ENCODE measurements around the gene HHIPL1. TPM values are rescaled to one million over a fixed set of nuclear protein-coding genes. Genes with fewer than 3 reads are reported as not detected.

The HHIPL1 gene
- total RNA-seq, 1 experiment from 2014 or later, result 0.06 TPM

- Histone ChIP-seq H3K36me3 (ENCODE audit: insufficient read depth, low read length, poor library complexity, severe bottlenecking) (no peaks in the 10 kb centered on the region), H3K27ac (ENCODE audit: low read depth, low read length, poor library complexity, severe bottlenecking) (no peak overlapping the region), H3K4me1 (ENCODE audit: insufficient read depth, low read length, poor library complexity, severe bottlenecking) (peaks cover 5% of the 10 kb centered on the region), H3K9me3 (ENCODE audit: low read depth, low read length, poor library complexity, severe bottlenecking) (no peaks in the 10 kb centered on the region), H3K27me3 (replicated peaks; ENCODE audit: insufficient read depth, low read depth, low read length, poor library complexity) (no peaks in the 10 kb centered on the region), H3K4me3 (ENCODE audit: low read depth, low read length, poor library complexity, severe bottlenecking) (no peak overlapping the region)
- intact Hi-C loops (cut with micrococcal nuclease; ENCODE audit: unreplicated experiment), result loop anchor here (10.0 kb wide), 1 partner anchor 230 kb away; no protein-coding TSS in a partner anchor
- CTCF ChIA-PET, result no interaction called here
- no TSS peak for BruUV-seq (replicated peaks)
- no peak for DNase-seq (ENCODE audit: low spot score)
- TF ChIP-seq, protein P1, sequence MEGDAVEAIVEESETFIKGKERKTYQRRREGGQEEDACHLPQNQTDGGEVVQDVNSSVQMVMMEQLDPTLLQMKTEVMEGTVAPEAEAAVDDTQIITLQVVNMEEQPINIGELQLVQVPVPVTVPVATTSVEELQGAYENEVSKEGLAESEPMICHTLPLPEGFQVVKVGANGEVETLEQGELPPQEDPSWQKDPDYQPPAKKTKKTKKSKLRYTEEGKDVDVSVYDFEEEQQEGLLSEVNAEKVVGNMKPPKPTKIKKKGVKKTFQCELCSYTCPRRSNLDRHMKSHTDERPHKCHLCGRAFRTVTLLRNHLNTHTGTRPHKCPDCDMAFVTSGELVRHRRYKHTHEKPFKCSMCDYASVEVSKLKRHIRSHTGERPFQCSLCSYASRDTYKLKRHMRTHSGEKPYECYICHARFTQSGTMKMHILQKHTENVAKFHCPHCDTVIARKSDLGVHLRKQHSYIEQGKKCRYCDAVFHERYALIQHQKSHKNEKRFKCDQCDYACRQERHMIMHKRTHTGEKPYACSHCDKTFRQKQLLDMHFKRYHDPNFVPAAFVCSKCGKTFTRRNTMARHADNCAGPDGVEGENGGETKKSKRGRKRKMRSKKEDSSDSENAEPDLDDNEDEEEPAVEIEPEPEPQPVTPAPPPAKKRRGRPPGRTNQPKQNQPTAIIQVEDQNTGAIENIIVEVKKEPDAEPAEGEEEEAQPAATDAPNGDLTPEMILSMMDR (conservative IDR thresholded peaks at IDR 0.05; ENCODE audit: low read depth, low read length), result no peak
- TF ChIP-seq EZH2 (IDR thresholded peaks at IDR 0.05; ENCODE audit: borderline replicate concordance, low read depth, low read length, poor library complexity, severe bottlenecking), result no peak
- POLR2A ChIA-PET (ENCODE audit: low non-redundant PET), result no interaction called here
These were observed 20.0 kb upstream of the HHIPL1 start for GRCh38 chr14:99624971-99625370.

GRCh38 chr14:99625476-99625875 lies 19.5 kb upstream of the HHIPL1 start:
- TF ChIP-seq, protein P1 (conservative IDR thresholded peaks at IDR 0.05; ENCODE audit: low read depth, low read length), result no peak
- no peak for TF ChIP-seq EZH2 (IDR thresholded peaks at IDR 0.05; ENCODE audit: borderline replicate concordance, low read depth, low read length, poor library complexity, severe bottlenecking)
- no TSS peak for BruUV-seq (replicated peaks)
- Histone ChIP-seq H3K9me3 (ENCODE audit: low read depth, low read length, poor library complexity, severe bottlenecking) (no peaks in the 10 kb centered on the region), H3K4me3 (ENCODE audit: low read depth, low read length, poor library complexity, severe bottlenecking) (no peak overlapping the region), H3K4me1 (ENCODE audit: insufficient read depth, low read length, poor library complexity, severe bottlenecking) (peaks cover 5% of the 10 kb centered on the region), H3K27me3 (replicated peaks; ENCODE audit: insufficient read depth, low read depth, low read length, poor library complexity) (no peaks in the 10 kb centered on the region), H3K27ac (ENCODE audit: low read depth, low read length, poor library complexity, severe bottlenecking) (no peak overlapping the region), H3K36me3 (ENCODE audit: insufficient read depth, low read length, poor library complexity, severe bottlenecking) (no peaks in the 10 kb centered on the region)
- no peak for DNase-seq (ENCODE audit: low spot score)
- CTCF ChIA-PET, result no interaction called here
- POLR2A ChIA-PET (ENCODE audit: low non-redundant PET), result no interaction called here
- intact Hi-C loops (cut with micrococcal nuclease; ENCODE audit: unreplicated experiment), result loop anchor here (10.0 kb wide), 1 partner anchor 231 kb away; no protein-coding TSS in a partner anchor

DNA sequence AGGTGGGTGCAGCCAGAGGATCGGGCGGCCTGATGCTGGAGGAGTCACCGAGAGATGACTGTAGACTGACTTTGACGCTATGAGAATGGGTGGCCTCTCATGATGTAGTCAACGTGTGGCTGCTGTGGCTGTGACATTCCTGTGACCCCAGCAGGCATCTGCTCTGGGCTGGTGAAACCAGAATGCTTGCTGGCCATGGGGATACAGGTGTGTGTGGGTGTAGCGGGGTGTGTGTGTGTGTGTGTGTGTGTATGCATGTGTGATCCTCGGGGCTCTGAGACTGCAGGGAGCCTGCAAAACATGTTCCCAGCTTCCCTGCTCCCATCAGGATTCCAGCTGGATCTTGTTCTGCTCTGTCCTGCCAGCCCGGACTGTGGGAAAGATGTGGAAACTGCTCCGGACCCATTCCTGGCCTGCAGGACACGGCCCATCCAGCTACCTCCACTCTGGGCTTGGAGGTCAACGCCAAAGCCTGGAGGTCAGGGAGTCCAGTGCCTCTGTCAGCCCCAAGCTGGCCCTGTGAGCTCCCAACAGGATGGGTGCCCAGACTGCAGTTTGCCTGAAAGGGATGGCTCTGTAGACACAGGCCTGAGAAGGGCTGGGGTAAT lies 18.8 kb upstream of the HHIPL1 start:
- TF ChIP-seq, protein P1 (conservative IDR thresholded peaks at IDR 0.05; ENCODE audit: low read depth, low read length), result no peak
- TF ChIP-seq EZH2 (IDR thresholded peaks at IDR 0.05; ENCODE audit: borderline replicate concordance, low read depth, low read length, poor library complexity, severe bottlenecking), result no peak
- Histone ChIP-seq H3K9me3 (ENCODE audit: low read depth, low read length, poor library complexity, severe bottlenecking) (no peaks in the 10 kb centered on the region), H3K36me3 (ENCODE audit: insufficient read depth, low read length, poor library complexity, severe bottlenecking) (no peaks in the 10 kb centered on the region), H3K27me3 (replicated peaks; ENCODE audit: insufficient read depth, low read depth, low read length, poor library complexity) (no peaks in the 10 kb centered on the region), H3K4me1 (ENCODE audit: insufficient read depth, low read length, poor library complexity, severe bottlenecking) (peaks cover 5% of the 10 kb centered on the region), H3K4me3 (ENCODE audit: low read depth, low read length, poor library complexity, severe bottlenecking) (no peak overlapping the region), H3K27ac (ENCODE audit: low read depth, low read length, poor library complexity, severe bottlenecking) (no peak overlapping the region)
- CTCF ChIA-PET, result no interaction called here
- DNase-seq (ENCODE audit: low spot score), result no peak
- intact Hi-C loops (cut with micrococcal nuclease; ENCODE audit: unreplicated experiment), result loop anchor here (10.0 kb wide), 1 partner anchor 231 kb away; no protein-coding TSS in a partner anchor
- POLR2A ChIA-PET (ENCODE audit: low non-redundant PET), result no interaction called here
- BruUV-seq (replicated peaks), result no TSS peak

All from A673 (cell line).